Keratinocyte (primary cell): ENCODE measurements around the gene ZNF668. TPM values are rescaled to one million over a fixed set of nuclear protein-coding genes. Genes with fewer than 3 reads are reported as not detected.

ENCODE experiments used
- DNase-seq: peaks from one replicate; pipeline ENCODE4 v3.0.0-alpha.2; 2011; ENCODE audit warnings: low read depth, missing footprints, low spot score
- FAIRE-seq: peaks from 2 replicates; lab custom pipeline; 2011; peaks lifted over from hg19 to GRCh38; lab: Jason Lieb, UNC
- H2AFZ ChIP-seq: 2 replicates; pipeline ENCODE4 v1.6.0; 2012; ENCODE audit warnings: low read length, control low read depth, inconsistent platforms; ENCODE audit not compliant: control insufficient read depth
- H3K27ac ChIP-seq: 2 replicates; pipeline ENCODE4 v1.5.1; 2011; ENCODE audit warnings: low read length; ENCODE audit not compliant: control insufficient read depth, insufficient read depth
- H3K27me3 ChIP-seq: 3 replicates; pipeline ENCODE4 v1.6.0; 2011; ENCODE audit warnings: low read length; ENCODE audit not compliant: control insufficient read depth, insufficient read depth; ENCODE audit errors: extremely low read depth
- H3K36me3 ChIP-seq, 2 experiments: 2 replicates in 1 of 2; 3 replicates in 1 of 2; pipeline ENCODE4 v1.5.1; 2011; ENCODE audit warnings: low read length in 2 of 2, mild to moderate bottlenecking in 1 of 2; ENCODE audit not compliant: control insufficient read depth in 2 of 2, insufficient read depth in 2 of 2; ENCODE audit errors: extremely low read depth in 1 of 2
- H3K4me1 ChIP-seq: 3 replicates; pipeline ENCODE4 v1.5.1; 2011; ENCODE audit warnings: low read length; ENCODE audit not compliant: control insufficient read depth, insufficient read depth; ENCODE audit errors: extremely low read depth
- H3K4me2 ChIP-seq: 3 replicates; pipeline ENCODE4 v1.6.0; 2011; ENCODE audit warnings: low read depth, low read length; ENCODE audit not compliant: control insufficient read depth, insufficient read depth; ENCODE audit errors: extremely low read depth
- H3K4me3 ChIP-seq, 3 experiments: fragments of 200-600 bp in 1 of 3; sonication (generic) in 1 of 3; 2 replicates in 2 of 3; 3 replicates in 1 of 3; pipeline ENCODE4 v1.5.1; 2011 to 2016; ENCODE audit warnings: low read length in 3 of 3, mild to moderate bottlenecking in 3 of 3, control low read depth in 2 of 3, inconsistent platforms in 1 of 3, low read depth in 1 of 3, mixed read lengths in 1 of 3, mixed run types in 1 of 3, moderate library complexity in 1 of 3; ENCODE audit not compliant: control insufficient read depth in 2 of 3, insufficient read depth in 2 of 3; ENCODE audit errors: extremely low read depth in 1 of 3
- H3K79me2 ChIP-seq: 2 replicates; pipeline ENCODE4 v1.6.0; 2012; ENCODE audit warnings: low read length; ENCODE audit not compliant: control insufficient read depth, insufficient read depth
- H3K9ac ChIP-seq: 3 replicates; pipeline ENCODE4 v1.6.0; 2011; ENCODE audit warnings: low read length; ENCODE audit not compliant: control insufficient read depth, insufficient read depth; ENCODE audit errors: extremely low read depth
- H3K9me1 ChIP-seq: 3 replicates; pipeline ENCODE4 v1.6.0; 2011; ENCODE audit warnings: low read length; ENCODE audit not compliant: control insufficient read depth, insufficient read depth; ENCODE audit errors: extremely low read depth
- H3K9me3 ChIP-seq: 2 replicates; pipeline ENCODE4 v1.5.1; 2012; ENCODE audit warnings: low read depth, low read length; ENCODE audit not compliant: control insufficient read depth
- H4K20me1 ChIP-seq: 3 replicates; pipeline ENCODE4 v1.6.0; 2011; ENCODE audit warnings: low read length; ENCODE audit not compliant: control insufficient read depth, insufficient read depth; ENCODE audit errors: extremely low read depth
- CTCF ChIP-seq, 3 experiments: IDR thresholded peaks in 1 of 3; conservative IDR thresholded peaks in 1 of 3; optimal IDR thresholded peaks in 1 of 3; 2 replicates in 2 of 3; 3 replicates in 1 of 3; pipeline versions ENCODE3 to v1.5.1; 2011; ENCODE audit warnings: low read length in 3 of 3, mild to moderate bottlenecking in 3 of 3, moderate library complexity in 2 of 3, control low read depth in 1 of 3, inconsistent platforms in 1 of 3; ENCODE audit not compliant: insufficient read depth in 2 of 3; ENCODE audit errors: extremely low read depth in 1 of 3
- EZH2 ChIP-seq: IDR thresholded peaks from one replicate; pipeline ENCODE4 v1.6.1; 2012; ENCODE audit warnings: inconsistent platforms, mild to moderate bottlenecking, low read length, moderate library complexity
- dilution Hi-C: fragments of 300-500 bp; cut with MboI; formaldehyde crosslinking; loops from one replicate; pipeline ENCODE4 v1.7.0; 2020; ENCODE audit warnings: low sequenced_read_pairs; ENCODE audit not compliant: extremely low pct_ligation_motif_present
- polyA plus RNA-seq, 5 experiments: library from polyadenylated mRNA; depleted of rRNA in 3 of 5; stranded (reverse) in 3 of 5; stranded (forward) in 1 of 5; unstranded in 1 of 5; fragments of >200 nt; gene quantifications; 1 replicate in 1 of 5; 2 replicates in 3 of 5; 3 replicates in 1 of 5; pipeline versions ENCODE4 v1.2.1 to v1.2.3, GENCODE V29; 2011 to 2012; ENCODE audit warnings: missing spikeins in 2 of 5, low read depth in 1 of 5, low replicate concordance in 1 of 5

The ZNF668 gene
- polyA plus RNA-seq, 1 donor (not counting 4 experiments of a cell fraction or from before 2014, with no cell fraction given) = 5.5 TPM

GRCh38 chr16:31112711-31113110, 38.7 kb upstream of the ZNF668 start:
- TF ChIP-seq CTCF (optimal IDR thresholded peaks at IDR 0.05 in 1 of 3, IDR thresholded peaks at IDR 0.05 in 1 of 3, conservative IDR thresholded peaks at IDR 0.05 in 1 of 3; ENCODE audit: extremely low read depth in 1 of 3, insufficient read depth in 2 of 3, low read length in 3 of 3) (no peak), EZH2 (no peak)
- Histone ChIP-seq H3K36me3 (peaks cover 18 to 24% of the 10 kb centered on the region in 2 experiments), H3K9me3 (no peaks in the 10 kb centered on the region), H3K9ac (no peak overlapping the region), H3K4me2 (no peak overlapping the region), H3K79me2 (peaks cover 21% of the 10 kb centered on the region), H3K4me3 (no peak overlapping the region), H3K9me1 (no peaks in the 10 kb centered on the region), H2AFZ (no peak overlapping the region), H3K27me3 (no peaks in the 10 kb centered on the region), H3K27ac (no peak overlapping the region), H3K4me1 (peaks cover 8% of the 10 kb centered on the region), H4K20me1 (no peaks in the 10 kb centered on the region)
- DNase-seq (no peak), FAIRE-seq (no peak)
- dilution Hi-C loops = no loop called here

- no peaks in the 10 kb centered on the region for H3K9me1 ChIP-seq
- no peaks in the 10 kb centered on the region for H3K27me3 ChIP-seq
- peaks cover 21% of the 10 kb centered on the region for H3K79me2 ChIP-seq
- FAIRE-seq = no peak
- H3K9ac ChIP-seq = no peak overlapping the region
- no peak overlapping the region for H3K27ac ChIP-seq
- H3K36me3 ChIP-seq = peaks cover 18 to 24% of the 10 kb centered on the region in 2 experiments
- TF ChIP-seq EZH2 = no peak
- no peak for TF ChIP-seq CTCF (optimal IDR thresholded peaks at IDR 0.05 in 1 of 3, IDR thresholded peaks at IDR 0.05 in 1 of 3, conservative IDR thresholded peaks at IDR 0.05 in 1 of 3; ENCODE audit: extremely low read depth in 1 of 3, insufficient read depth in 2 of 3, low read length in 3 of 3)
- H3K9me3 ChIP-seq = no peaks in the 10 kb centered on the region
- no peak overlapping the region for H3K4me2 ChIP-seq
- no peak for DNase-seq
- no peak overlapping the region for H2AFZ ChIP-seq
- no peaks in the 10 kb centered on the region for H4K20me1 ChIP-seq
- dilution Hi-C loops = no loop called here
- H3K4me1 ChIP-seq = peaks cover 8% of the 10 kb centered on the region
- H3K4me3 ChIP-seq = no peak overlapping the region
Observed at GRCh38 chr16:31111881-31112466, 37.9 kb upstream of the ZNF668 start.
